ENCODE measurements around the gene FAM43B.
A peak's percentile ranks its signal among the peaks of the same experiment; 100 is the strongest.

DNA sequence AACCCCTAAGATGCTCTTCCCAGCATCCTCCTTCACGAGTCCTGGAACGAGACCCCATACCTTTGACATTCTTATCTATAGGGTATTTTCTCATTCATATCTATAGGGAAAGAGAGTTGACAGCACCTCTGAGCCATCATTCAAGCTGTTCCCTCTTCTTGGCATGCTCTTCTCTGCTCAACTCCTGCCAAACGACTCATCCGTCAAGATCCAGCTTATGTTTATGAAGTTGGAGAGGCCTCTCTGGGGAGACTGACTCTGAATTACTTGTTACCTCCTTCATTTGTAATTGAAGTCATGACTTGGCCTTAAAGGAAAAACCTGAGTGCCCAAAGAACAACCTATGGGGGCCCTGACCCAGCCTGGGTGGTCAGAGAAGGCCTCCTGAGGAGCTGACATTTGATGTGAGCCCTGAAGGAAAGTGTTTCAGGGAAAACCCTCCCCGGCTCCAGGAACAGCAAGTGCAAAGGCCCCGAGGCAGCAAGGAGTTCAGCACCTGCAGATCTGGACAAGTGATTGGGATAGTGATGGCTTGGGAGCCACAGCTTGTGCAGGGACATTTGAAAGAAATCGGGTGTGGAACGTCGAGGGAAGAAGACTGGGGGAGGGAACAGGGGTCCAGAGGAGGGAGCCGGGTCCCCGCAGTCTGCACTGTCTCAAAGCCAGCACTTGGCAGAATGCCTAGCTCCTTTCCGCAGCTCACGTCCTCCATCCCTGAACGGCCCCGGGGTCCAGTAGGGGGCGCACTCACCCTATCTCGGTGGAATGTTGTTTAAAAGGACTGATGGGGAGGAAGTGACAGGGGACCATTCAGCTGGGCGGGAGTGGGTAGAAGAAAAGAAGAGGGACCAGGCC, 22.5 kb downstream of the FAM43B start:
- TF ChIP-seq POLR2AphosphoS5 (IDR thresholded peaks at IDR 0.05), result no peak
- TF ChIP-seq, protein P1, sequence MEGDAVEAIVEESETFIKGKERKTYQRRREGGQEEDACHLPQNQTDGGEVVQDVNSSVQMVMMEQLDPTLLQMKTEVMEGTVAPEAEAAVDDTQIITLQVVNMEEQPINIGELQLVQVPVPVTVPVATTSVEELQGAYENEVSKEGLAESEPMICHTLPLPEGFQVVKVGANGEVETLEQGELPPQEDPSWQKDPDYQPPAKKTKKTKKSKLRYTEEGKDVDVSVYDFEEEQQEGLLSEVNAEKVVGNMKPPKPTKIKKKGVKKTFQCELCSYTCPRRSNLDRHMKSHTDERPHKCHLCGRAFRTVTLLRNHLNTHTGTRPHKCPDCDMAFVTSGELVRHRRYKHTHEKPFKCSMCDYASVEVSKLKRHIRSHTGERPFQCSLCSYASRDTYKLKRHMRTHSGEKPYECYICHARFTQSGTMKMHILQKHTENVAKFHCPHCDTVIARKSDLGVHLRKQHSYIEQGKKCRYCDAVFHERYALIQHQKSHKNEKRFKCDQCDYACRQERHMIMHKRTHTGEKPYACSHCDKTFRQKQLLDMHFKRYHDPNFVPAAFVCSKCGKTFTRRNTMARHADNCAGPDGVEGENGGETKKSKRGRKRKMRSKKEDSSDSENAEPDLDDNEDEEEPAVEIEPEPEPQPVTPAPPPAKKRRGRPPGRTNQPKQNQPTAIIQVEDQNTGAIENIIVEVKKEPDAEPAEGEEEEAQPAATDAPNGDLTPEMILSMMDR (IDR thresholded peaks at IDR 0.05), result peak; percentile 16 to 53
- TF ChIP-seq EP300 (IDR thresholded peaks at IDR 0.05), result no peak
- TF ChIP-seq POLR2A (IDR thresholded peaks at IDR 0.05), result no peak
